Esophagus squamous epithelium (tissue), 5 donors: ENCODE results near the gene ANKK1. TPM values are rescaled to one million over a fixed set of nuclear protein-coding genes. Genes with fewer than 3 reads are reported as not detected.

Experiments used
- DNase-seq: peaks from one replicate; lab custom pipeline; 2025; lab: John Stamatoyannopoulos, UW
- H3K27ac ChIP-seq, 4 donors: fragments of 200-600 bp; sonication (generic); one replicate each; pipeline ENCODE4 v1.5.1; 2016 to 2019; ENCODE audit warnings: mild to moderate bottlenecking in 1 of 4
- H3K27me3 ChIP-seq, 4 donors: fragments of 200-600 bp; sonication (generic); 1 replicate in 3 of 4; 2 replicates in 1 of 4; pipeline versions ENCODE4 v1.5.1 to v1.6.0; 2017 to 2021; ENCODE audit warnings: antibody characterized with exemption in 1 of 4
- H3K36me3 ChIP-seq, 3 donors: fragments of 200-600 bp; sonication (generic); one replicate each; pipeline ENCODE4 v1.5.1; 2016 to 2019
- H3K4me1 ChIP-seq, 3 donors: fragments of 200-600 bp; sonication (generic); one replicate each; pipeline ENCODE4 v1.5.1; 2017 to 2019
- H3K4me3 ChIP-seq, 4 donors: fragments of 200-600 bp; sonication (generic); 1 replicate in 3 of 4; 2 replicates in 1 of 4; pipeline ENCODE4 v1.5.1; 2016 to 2019; ENCODE audit warnings: mild to moderate bottlenecking in 2 of 4, moderate library complexity in 1 of 4
- H3K9me3 ChIP-seq, 3 donors: fragments of 200-600 bp; sonication (generic); one replicate each; pipeline ENCODE4 v1.5.1; 2016 to 2019
- POLR2A ChIP-seq, 4 donors: fragments of 450-650 bp; IDR thresholded peaks; one replicate each; pipeline ENCODE4 v1.6.1; 2017; ENCODE audit warnings: antibody characterized with exemption in 4 of 4, mild to moderate bottlenecking in 4 of 4, moderate library complexity in 3 of 4
- WGBS, 2 donors: methylation state at CpG; one replicate each; pipeline ENCODE4 v1.1.5; 2018; 5-methylcytosine and 5-hydroxymethylcytosine counted together
- intact Hi-C: fragments of 100-400 bp; cut with DNase I; formaldehyde crosslinking; loops from one replicate; pipeline ENCODE4 v1.15.0; 2022
- total RNA-seq, 4 donors: library from RNA; depleted of rRNA; stranded (reverse); fragments of >200 nt; gene quantifications; one replicate each; pipeline ENCODE4 v1.1.0, GENCODE V29; 2016
- TF ChIP-seq, protein P1 (sequence below), 6 experiments: fragments of 450-650 bp in 4 of 6; fragments of 200-600 bp in 2 of 6; sonication (generic) in 2 of 6; IDR thresholded peaks; one replicate each; pipeline ENCODE4 v1.5.1; 2016 to 2019; ENCODE audit warnings: antibody characterized with exemption in 6 of 6, mild to moderate bottlenecking in 4 of 6, moderate library complexity in 4 of 6
- donor health status: DM: yes; HTN: yes; CAD: no.

The ANKK1 gene
- total RNA-seq, 4 donors from 2014 or later = 0.21 to 2.7 (median 1.0) TPM

DNA sequence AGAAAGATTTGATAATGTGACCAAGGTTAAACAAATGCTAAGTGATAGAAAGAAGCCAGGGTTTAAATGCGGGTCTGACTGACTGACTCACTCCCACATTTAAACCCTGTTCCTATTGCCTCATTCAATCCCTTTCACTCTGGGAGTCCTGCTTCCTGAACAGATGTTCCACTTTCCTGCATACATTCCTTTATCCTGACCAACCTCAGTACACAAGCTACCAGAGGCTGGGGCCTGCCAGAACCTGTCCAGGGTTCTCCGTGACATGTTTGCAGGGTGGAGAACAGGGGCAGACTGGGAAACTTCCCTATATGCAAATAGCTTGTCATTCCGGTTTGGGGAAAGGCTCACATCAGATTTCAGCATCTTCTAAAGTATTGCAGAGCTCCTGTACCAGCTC is 3.0 kb upstream of the ANKK1 start:
- TF ChIP-seq, protein P1, sequence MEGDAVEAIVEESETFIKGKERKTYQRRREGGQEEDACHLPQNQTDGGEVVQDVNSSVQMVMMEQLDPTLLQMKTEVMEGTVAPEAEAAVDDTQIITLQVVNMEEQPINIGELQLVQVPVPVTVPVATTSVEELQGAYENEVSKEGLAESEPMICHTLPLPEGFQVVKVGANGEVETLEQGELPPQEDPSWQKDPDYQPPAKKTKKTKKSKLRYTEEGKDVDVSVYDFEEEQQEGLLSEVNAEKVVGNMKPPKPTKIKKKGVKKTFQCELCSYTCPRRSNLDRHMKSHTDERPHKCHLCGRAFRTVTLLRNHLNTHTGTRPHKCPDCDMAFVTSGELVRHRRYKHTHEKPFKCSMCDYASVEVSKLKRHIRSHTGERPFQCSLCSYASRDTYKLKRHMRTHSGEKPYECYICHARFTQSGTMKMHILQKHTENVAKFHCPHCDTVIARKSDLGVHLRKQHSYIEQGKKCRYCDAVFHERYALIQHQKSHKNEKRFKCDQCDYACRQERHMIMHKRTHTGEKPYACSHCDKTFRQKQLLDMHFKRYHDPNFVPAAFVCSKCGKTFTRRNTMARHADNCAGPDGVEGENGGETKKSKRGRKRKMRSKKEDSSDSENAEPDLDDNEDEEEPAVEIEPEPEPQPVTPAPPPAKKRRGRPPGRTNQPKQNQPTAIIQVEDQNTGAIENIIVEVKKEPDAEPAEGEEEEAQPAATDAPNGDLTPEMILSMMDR (IDR thresholded peaks at IDR 0.05) = no peak
- TF ChIP-seq POLR2A (IDR thresholded peaks at IDR 0.05) = no peak
- Histone ChIP-seq H3K4me3 (no peak overlapping the region), H3K36me3 (no peaks in the 10 kb centered on the region), H3K4me1 (peaks cover 0 to 22% (median 8%) of the 10 kb centered on the region in 3 donors), H3K9me3 (no peaks in the 10 kb centered on the region), H3K27me3 (peaks cover 0 to 31% (median 0%) of the 10 kb centered on the region in 4 donors), H3K27ac (peak overlapping the region in 3 of 4 donors; percentile 30 to 73 (median 40))
- no peak for DNase-seq
- 19 to 46% methylated on average over 2 to 3 of the region's 3 CpGs for WGBS, 2 donors
- intact Hi-C loops = no loop called here

DNA sequence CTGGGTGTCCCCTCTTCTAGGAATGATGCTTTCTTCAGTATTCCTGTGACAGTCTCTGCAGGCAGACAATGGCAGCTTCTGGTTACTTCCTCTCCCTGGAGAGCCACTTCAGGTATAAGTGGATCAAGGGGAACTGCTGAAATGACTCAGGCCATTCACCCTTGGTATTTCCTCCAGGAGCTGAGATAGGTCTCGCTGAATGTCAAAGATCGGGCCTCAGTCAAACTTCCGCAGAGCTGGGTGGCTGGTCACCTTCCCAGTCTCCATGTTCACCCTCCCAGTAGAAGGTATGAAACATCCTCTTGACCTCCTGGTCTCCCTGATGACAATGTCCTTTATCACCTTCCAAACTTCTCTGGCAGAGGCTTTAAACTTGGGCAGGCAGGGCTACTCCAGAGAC is 1.8 kb upstream of the ANKK1 start:
- peak overlapping the region in 3 of 4 donors; percentile 55 to 73 (median 59) for H3K27ac ChIP-seq
- H3K4me3 ChIP-seq = no peak overlapping the region
- intact Hi-C loops = no loop called here
- H3K4me1 ChIP-seq = peaks cover 0 to 22% (median 8%) of the 10 kb centered on the region in 3 donors
- no peak for TF ChIP-seq POLR2A (IDR thresholded peaks at IDR 0.05)
- TF ChIP-seq, protein P1 (IDR thresholded peaks at IDR 0.05) = no peak
- H3K27me3 ChIP-seq = peaks cover 0 to 34% (median 0%) of the 10 kb centered on the region in 4 donors
- DNase-seq = no peak
- 89 to 94% methylated on average over 3 of the region's 3 CpGs for WGBS, 2 donors
- H3K36me3 ChIP-seq = no peaks in the 10 kb centered on the region
- no peaks in the 10 kb centered on the region for H3K9me3 ChIP-seq

DNA sequence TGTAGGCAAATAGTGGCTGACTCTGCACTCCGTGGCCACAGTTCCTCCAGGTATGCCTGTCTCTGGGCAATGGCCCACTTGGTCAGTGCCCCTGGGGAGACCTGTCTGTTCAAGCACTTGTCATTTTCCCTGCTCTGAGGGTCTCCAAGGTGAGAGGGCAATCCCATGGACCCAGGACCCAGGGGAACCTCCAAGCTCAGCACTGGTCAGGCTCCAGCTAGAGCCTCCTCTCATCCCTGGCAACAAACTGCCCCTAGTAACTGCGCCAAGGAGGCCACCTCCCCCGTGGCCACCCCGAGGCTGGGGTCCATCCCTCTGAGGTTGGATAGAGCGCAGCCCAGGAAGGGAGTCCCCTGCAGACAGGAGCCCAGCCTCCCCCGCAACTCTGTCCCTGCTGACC is 713 bp upstream of the ANKK1 start:
- no peak for DNase-seq
- WGBS, 2 donors = 100% methylated on average over 1 of the region's 6 CpGs; no CpG with 5 or more reads in 1 of the 2 donors
- intact Hi-C loops = no loop called here
- no peaks in the 10 kb centered on the region for H3K36me3 ChIP-seq
- no peak overlapping the region for H3K4me3 ChIP-seq
- peaks cover 0 to 34% (median 0%) of the 10 kb centered on the region in 4 donors for H3K27me3 ChIP-seq
- no peaks in the 10 kb centered on the region for H3K9me3 ChIP-seq
- TF ChIP-seq, protein P1 (IDR thresholded peaks at IDR 0.05) = no peak
- TF ChIP-seq POLR2A (IDR thresholded peaks at IDR 0.05) = no peak
- H3K4me1 ChIP-seq = peaks cover 0 to 22% (median 8%) of the 10 kb centered on the region in 3 donors
- H3K27ac ChIP-seq = no peak overlapping the region

DNA sequence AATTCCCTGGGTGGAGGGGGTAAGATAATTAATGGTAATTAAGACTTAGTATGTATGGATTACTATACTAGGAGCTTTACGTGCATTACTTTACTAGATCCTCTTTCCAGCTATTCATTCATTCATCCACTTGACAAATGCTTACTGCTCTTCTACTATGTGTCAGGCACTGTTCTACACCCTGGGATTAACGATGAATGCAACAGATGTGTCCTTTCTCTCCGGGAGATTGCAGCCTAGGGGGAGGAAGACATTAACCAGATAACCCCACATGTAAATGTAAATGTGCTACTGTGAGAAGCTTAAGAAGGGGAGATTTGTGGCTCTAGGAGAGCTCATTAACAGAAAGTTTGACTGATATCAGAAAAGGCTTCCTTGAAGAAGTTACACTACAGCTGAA is 1.7 kb downstream of the ANKK1 start:
- Histone ChIP-seq H3K27ac (no peak overlapping the region), H3K36me3 (no peaks in the 10 kb centered on the region), H3K27me3 (peaks cover 0 to 34% (median 0%) of the 10 kb centered on the region in 4 donors), H3K4me1 (peaks cover 0 to 22% (median 8%) of the 10 kb centered on the region in 3 donors), H3K9me3 (no peaks in the 10 kb centered on the region), H3K4me3 (no peak overlapping the region)
- no peak for DNase-seq
- WGBS, 2 donors = 35 to 38% methylated on average over 3 of the region's 3 CpGs
- intact Hi-C loops = no loop called here
- no peak for TF ChIP-seq POLR2A (IDR thresholded peaks at IDR 0.05)
- TF ChIP-seq, protein P1 (IDR thresholded peaks at IDR 0.05) = no peak

DNA sequence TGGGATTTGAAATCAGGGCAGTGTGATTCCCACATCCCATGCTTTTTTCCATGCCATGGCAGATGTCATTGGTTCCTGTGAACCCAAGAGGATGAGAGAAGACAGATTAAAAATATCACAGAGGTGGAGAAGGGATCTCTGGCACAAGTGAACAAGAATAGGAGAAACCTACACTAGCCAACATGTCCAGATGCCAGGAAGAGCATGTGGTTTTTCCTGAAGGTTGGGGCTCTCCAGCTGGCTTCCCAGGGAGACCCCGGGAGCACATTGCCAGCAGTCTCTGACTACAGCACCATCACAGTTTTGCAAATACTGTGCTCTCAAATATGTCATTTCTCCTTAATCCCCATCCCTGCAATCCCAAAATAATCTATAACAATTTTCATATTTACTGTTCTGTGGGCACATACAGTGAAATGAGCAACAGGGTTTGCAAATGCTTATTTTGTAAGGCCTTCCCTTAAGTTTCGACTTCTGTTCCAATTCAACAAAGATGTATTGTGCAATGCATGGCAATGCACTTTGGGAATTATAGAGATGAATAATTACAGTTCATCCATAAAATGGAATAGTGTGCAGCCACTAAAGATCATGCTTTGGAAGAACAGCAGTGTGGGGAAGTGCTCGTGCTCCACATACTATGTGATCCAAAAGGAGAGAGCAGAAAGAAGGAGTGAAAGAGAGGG is 4.8 kb downstream of the ANKK1 start:
- H3K4me1 ChIP-seq = peaks cover 0 to 10% (median 0%) of the 10 kb centered on the region in 3 donors
- H3K27ac ChIP-seq = no peak overlapping the region
- H3K27me3 ChIP-seq = peaks cover 0 to 25% (median 0%) of the 10 kb centered on the region in 4 donors
- H3K9me3 ChIP-seq = no peaks in the 10 kb centered on the region
- no peaks in the 10 kb centered on the region for H3K36me3 ChIP-seq
- intact Hi-C loops = no loop called here
- TF ChIP-seq POLR2A (IDR thresholded peaks at IDR 0.05) = no peak
- TF ChIP-seq, protein P1 (IDR thresholded peaks at IDR 0.05) = no peak
- DNase-seq = no peak
- H3K4me3 ChIP-seq = no peak overlapping the region
- 52 to 67% methylated on average over 3 of the region's 3 CpGs for WGBS, 2 donors
